Mucosa of descending colon (tissue), 3 donors: Measurements from ENCODE around the gene ASXL3. TPM values are rescaled to one million over a fixed set of nuclear protein-coding genes. Genes with fewer than 3 reads are reported as not detected.

ENCODE experiments used
- ATAC-seq: fragments of 200-7000 bp; cut with Tn5 transposase; one replicate; pipeline ENCODE4 v1.9.1; 2020; ENCODE audit warnings: mild to moderate bottlenecking, moderate library complexity
- DNase-seq, 3 donors: peaks; one replicate each; pipeline ENCODE4 v3.0.0-alpha.2; 2020
- H3K36me3 ChIP-seq: fragments of 200-600 bp; one replicate; pipeline ENCODE4 v1.8.0; 2021; ENCODE audit warnings: low read depth, mild to moderate bottlenecking
- H3K4me1 ChIP-seq: fragments of 200-600 bp; one replicate; pipeline ENCODE4 v1.8.0; 2021; ENCODE audit warnings: low read depth, mild to moderate bottlenecking
- H3K4me3 ChIP-seq: fragments of 200-600 bp; one replicate; pipeline ENCODE4 v1.8.0; 2021; ENCODE audit warnings: mild to moderate bottlenecking
- H3K9me3 ChIP-seq: fragments of 200-600 bp; one replicate; pipeline ENCODE4 v1.8.0; 2021; ENCODE audit warnings: mild to moderate bottlenecking
- intact Hi-C, 2 donors: fragments of 100-400 bp; cut with DNase I in 1 of 2; cut with micrococcal nuclease in 1 of 2; formaldehyde crosslinking; loops; one replicate each; pipeline versions ENCODE4 v1.11.0 to v1.11.1; 2022; cut with DNase I, micrococcal nuclease
- total RNA-seq, 3 donors: library from RNA; stranded (reverse); fragmentation: NEBNext Ultra II Directional in 2 of 3; extraction: Animal tissue kit (Norgen Biotek cat#: 25700) in 2 of 3; gene quantifications; one replicate each; pipeline versions ENCODE4 v1.2.1 to v1.2.4, GENCODE V29; 2021 to 2023
- TF ChIP-seq, protein P1 (sequence below): fragments of 200-600 bp; IDR thresholded peaks from one replicate; pipeline ENCODE4 v1.8.0; 2022; ENCODE audit warnings: antibody characterized with exemption, mild to moderate bottlenecking
- donor health status: DM: no; HTN: no; CAD: no; lungs with moderate emphysema.
- donor health status: DM: no; HTN: no; CAD: no.
- donor health status: DM: no; HTN: yes; CAD: no.

ASXL3 gene
- total RNA-seq, 3 donors from 2014 or later = 2.4 to 8.5 (median 4.0) TPM

DNA sequence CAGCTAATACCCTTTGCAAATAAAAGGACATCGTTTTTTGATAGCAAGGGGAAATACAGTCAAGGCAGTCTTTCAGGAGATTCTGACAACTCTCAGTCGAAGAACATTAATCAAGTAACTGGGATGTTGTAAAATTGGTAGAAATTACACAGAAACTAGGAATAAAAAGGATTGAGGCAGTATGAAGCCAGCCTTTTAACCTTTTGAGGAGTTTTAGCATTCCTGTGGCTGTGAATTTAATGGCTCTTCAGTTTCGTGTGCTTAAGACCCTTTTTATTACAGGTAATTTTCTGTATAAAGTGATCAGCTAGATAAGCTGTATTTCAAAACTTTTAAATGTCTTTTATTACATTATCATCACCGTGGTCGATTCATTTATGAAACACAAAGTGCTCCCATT lies 91.6 kb downstream of the ASXL3 start:
- ATAC-seq (no peak), DNase-seq (no peak)
- intact Hi-C loops = no loop called here
- no peaks in the 10 kb centered on the region for H3K36me3 ChIP-seq
- TF ChIP-seq, protein P1, sequence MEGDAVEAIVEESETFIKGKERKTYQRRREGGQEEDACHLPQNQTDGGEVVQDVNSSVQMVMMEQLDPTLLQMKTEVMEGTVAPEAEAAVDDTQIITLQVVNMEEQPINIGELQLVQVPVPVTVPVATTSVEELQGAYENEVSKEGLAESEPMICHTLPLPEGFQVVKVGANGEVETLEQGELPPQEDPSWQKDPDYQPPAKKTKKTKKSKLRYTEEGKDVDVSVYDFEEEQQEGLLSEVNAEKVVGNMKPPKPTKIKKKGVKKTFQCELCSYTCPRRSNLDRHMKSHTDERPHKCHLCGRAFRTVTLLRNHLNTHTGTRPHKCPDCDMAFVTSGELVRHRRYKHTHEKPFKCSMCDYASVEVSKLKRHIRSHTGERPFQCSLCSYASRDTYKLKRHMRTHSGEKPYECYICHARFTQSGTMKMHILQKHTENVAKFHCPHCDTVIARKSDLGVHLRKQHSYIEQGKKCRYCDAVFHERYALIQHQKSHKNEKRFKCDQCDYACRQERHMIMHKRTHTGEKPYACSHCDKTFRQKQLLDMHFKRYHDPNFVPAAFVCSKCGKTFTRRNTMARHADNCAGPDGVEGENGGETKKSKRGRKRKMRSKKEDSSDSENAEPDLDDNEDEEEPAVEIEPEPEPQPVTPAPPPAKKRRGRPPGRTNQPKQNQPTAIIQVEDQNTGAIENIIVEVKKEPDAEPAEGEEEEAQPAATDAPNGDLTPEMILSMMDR = no peak
- H3K9me3 ChIP-seq = no peaks in the 10 kb centered on the region
- H3K4me3 ChIP-seq = no peak overlapping the region
- H3K4me1 ChIP-seq = no peaks in the 10 kb centered on the region

GRCh38 chr18:33670029-33670428 lies 92.0 kb downstream of the ASXL3 start:
- Histone ChIP-seq H3K36me3 (no peaks in the 10 kb centered on the region), H3K4me3 (no peak overlapping the region), H3K9me3 (no peaks in the 10 kb centered on the region), H3K4me1 (no peaks in the 10 kb centered on the region)
- TF ChIP-seq, protein P1 = no peak
- DNase-seq = no peak
- no peak for ATAC-seq
- intact Hi-C loops = no loop called here

GRCh38 chr18:33673689-33674088 lies 95.7 kb downstream of the ASXL3 start:
- no peaks in the 10 kb centered on the region for H3K4me1 ChIP-seq
- intact Hi-C loops = no loop called here
- DNase-seq = peak in 1 of 3 donors; percentile 2
- TF ChIP-seq, protein P1 = no peak
- H3K4me3 ChIP-seq = no peak overlapping the region
- no peak for ATAC-seq
- H3K36me3 ChIP-seq = no peaks in the 10 kb centered on the region
- no peaks in the 10 kb centered on the region for H3K9me3 ChIP-seq

- TF ChIP-seq, protein P1 = no peak
Measured at GRCh38 chr18:33676593-33676992, 98.6 kb downstream of the ASXL3 start.

GRCh38 chr18:33677891-33678290 lies 99.9 kb downstream of the ASXL3 start:
- ATAC-seq = no peak
- TF ChIP-seq, protein P1 = no peak
- Histone ChIP-seq H3K4me3 (no peak overlapping the region), H3K9me3 (no peaks in the 10 kb centered on the region), H3K36me3 (no peaks in the 10 kb centered on the region), H3K4me1 (no peaks in the 10 kb centered on the region)
- no peak for DNase-seq
- intact Hi-C loops = no loop called here

More at GRCh38 chr18:33676593-33676992, 98.6 kb downstream of the ASXL3 start:
- ATAC-seq (no peak), DNase-seq (no peak)
- Histone ChIP-seq H3K9me3 (no peaks in the 10 kb centered on the region), H3K36me3 (no peaks in the 10 kb centered on the region), H3K4me3 (no peak overlapping the region), H3K4me1 (no peaks in the 10 kb centered on the region)
- intact Hi-C loops = no loop called here

- no peaks in the 10 kb centered on the region for H3K9me3 ChIP-seq
- intact Hi-C loops = no loop called here
- TF ChIP-seq, protein P1 = no peak
- H3K4me3 ChIP-seq = no peak overlapping the region
- DNase-seq (no peak), ATAC-seq (no peak)
- no peaks in the 10 kb centered on the region for H3K36me3 ChIP-seq
- no peaks in the 10 kb centered on the region for H3K4me1 ChIP-seq
Measured at GRCh38 chr18:33682436-33682835, 104.4 kb downstream of the ASXL3 start.
